GM21367 (cell line): Measurements from ENCODE around the gene LRRTM1.

Experiments used
- ATAC-seq: cut with Tn5 transposase; IDR thresholded peaks from one replicate; pipeline ENCODE4 v1.9.1; 2021; ENCODE audit not compliant: unreplicated experiment

The LRRTM1 gene

DNA sequence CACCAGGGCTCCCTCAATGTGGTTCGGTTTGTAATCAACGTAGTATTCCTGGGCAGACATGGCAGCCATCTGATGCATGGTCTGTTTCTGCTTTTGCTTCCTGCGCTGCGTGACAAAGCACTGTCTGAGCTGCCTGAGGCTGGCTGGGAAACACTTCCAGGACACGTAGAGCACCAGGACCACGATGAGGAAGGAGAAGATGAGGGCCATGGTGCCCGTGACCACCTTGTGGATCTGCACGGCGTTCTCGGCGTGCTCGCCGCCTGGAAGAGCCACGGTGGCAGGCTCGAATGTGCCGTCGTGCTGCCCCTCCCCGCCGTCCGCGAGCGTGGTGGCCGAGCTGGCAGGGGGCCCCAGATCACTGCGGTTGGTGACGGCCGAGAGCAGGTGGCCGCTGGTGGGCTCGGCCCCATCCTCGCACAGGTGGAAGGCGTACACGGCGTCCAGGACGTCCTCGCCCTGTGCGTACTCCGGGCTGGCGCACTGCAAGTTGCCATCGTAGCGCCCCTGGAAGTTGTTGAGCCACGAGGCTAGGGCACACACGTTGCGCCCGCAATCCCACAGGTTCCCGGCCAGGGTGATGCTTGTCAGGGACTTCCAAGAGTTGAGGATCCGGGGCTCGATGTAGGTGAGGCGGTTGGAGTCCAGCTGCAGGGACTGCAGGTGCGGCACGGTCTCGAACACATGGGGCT is 2.1 kb downstream of the LRRTM1 start:
- ATAC-seq: no peak

DNA sequence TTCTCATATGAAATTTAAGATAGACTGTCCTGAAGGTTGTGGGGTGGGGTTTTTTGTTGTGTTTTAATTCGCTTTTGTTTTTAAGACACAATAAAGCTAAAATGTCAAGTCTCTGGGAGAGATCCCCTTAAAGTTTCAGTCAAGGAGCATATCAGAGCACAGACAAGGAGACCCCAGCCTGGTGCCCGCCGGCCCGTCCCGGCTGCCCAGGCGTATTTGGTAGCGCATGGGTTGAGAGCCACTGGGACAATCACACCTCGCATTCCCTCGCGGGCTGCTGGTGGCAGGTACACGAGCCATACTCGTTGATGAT is 2.6 kb downstream of the LRRTM1 start:
- no peak for ATAC-seq

DNA sequence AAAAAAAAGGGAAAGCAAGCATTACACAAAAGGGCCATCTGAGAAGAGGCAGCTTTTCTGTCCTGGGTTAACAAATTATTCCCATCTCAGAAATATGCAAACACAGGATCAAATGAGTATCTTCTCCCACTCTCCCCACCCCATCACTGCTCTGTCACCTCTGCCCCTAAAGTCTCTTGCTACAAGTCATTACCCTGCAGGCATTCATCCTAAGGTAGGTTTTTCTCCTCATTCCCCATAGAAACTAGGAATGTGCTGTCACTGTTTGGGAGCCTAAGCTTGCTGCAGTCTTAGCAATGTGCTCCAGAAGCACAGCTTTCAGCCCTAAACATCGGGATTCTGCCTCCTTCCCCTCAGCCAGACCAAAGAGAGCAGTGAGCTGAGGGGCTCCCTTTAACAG is 3.6 kb downstream of the LRRTM1 start:
- no peak for ATAC-seq

DNA sequence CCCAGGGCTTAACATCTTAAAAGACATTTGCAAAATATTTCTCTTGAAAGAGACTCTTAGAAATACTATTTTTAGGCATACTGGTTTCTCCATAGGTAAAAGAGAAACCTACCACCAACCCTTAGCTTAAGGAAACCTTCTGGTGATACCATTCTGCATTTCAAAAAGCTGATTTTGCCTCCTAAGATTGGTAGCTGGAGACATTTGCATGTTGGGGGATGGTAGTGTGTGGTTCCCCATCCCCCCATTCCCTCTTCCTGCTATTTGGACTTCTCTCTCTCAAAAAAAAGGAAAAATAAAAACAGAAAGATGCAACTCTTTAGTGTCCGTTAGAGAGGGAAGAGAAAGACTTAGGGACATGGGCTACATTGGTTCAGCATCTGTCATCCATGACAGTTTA is 4.2 kb downstream of the LRRTM1 start:
- ATAC-seq: no peak

DNA sequence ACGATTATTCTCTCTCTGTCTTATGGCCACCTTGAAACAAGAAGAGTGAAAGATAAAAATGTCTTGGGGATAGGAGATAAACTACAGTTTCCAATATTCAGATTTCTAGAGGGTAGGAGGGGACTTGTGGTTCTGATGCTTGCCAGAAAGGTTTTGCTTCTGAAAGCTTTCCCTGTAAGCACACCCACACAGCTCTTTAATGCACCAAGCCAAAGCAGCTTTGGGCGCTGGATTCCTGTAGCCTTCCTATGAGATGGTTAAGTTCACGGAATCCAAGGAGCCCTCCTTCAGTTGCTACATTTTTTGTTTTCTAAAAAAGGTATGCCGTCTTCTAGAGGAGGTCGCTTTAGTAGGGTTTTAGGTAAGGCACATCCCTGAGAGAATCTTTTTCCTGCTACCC is 4.9 kb downstream of the LRRTM1 start:
- ATAC-seq: no peak

DNA sequence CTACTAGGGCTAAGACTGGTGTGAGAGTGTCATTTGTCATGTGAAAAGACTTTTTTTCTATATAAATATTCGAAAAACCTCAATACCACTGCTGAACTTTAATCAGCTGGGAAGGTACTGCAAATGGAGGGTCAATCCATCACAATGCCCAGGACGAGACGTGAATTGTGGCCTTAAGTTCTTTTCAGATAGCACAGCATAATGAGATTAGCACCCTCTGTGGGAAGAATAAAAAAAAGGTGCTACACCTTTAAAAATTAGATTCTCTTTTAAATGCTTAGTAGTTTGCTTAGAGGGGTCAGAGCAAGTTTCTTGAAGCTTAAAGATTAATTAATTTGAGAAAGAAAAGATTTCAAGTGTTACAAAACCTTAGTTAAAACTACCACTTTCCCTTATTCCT is 5.6 kb downstream of the LRRTM1 start:
- no peak for ATAC-seq

DNA sequence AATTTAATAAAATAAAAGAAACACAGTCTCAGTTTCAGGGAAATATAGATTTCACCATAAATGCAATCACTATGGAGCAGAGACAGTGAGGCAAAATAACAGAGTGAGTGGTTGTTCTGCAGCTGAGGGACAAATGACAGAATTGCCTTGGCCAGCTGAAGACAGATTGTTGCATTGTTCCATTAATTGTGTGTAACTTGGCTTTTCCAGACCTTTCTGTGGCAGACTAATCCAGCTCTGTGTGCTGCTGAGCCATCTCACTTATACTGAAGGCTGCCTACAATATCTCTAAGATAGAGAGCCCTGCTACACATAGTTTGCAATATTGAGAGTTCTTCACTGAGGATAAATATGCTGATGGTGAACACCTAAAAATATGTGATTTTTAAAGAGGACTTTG is 11.5 kb downstream of the LRRTM1 start:
- no peak for ATAC-seq

DNA sequence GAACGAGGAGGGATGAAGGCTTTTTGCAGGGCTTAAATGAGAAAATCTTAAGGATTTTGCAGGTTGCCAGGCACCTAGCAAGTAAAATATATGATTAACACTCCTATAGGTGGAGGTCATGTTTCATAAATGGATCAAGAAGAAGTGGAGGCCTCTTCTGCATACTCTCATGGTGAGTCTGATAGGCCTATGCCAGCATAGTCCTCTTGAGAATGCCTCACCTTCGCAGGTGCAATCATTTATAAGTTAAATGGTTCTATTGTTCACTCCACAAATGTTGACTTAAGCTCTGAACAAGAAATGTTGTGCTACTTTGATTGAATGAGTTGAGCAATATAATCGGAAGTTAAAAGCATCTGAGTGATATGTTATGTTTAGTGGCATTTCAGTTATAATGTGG is 12.1 kb downstream of the LRRTM1 start:
- no peak for ATAC-seq

DNA sequence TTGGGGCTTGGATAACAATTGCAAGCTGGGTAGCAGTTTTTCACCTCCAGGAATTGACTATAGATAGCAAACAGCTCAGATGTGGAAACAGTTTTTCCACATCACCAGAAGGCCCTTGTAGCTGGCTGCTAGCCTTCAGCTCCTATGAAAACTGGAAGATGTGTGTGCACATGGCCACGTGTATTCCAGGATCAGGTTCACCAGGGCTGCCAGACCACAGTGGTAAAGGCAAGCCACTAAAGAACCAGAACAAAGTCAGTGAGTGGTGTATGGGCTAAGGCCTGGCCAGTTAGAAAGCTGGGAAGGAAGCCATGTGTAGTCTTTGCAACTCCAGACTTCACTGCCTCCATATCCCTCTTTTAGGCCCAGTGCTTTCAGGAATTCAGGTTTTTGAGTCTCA is 12.9 kb downstream of the LRRTM1 start:
- ATAC-seq: no peak

DNA sequence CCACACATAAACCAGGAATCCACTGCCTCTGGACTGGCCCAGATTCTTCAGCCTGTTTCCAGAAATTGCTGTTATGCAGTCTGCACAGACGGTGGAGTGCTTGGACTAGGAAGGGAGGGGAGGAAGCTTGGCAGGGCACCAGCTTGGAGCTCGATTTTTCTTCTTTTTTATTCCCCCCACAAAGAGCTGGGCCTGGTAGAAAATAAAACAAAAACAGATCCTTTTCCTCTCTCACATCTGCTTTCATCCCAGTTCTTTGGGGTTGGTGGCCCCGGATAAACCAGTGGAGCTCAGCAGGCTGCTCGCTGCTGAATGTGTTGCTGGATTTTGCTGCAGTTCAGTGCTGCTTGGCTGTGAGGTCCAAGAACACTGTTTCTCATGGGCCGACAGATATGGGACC is 16.0 kb downstream of the LRRTM1 start:
- no peak for ATAC-seq

DNA sequence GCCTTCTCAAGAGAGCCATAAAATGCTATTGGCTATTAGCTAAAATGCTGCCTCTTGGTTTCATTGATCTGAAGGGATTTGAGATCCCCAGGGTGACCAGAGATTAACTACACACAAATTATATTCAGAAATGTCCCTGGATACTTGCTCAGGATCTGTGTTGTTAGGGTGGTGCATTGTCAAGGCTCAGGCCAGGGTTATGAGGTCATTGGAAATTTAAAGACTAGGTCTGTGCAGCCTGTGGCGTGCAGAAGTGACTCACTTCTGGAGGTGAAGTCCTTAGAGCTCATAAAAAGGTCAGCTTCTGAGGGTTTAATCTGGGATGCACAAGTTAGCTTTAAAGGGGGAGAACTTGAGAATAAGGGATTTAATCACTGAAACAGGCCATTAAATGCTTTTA is 23.5 kb downstream of the LRRTM1 start:
- ATAC-seq: no peak

DNA sequence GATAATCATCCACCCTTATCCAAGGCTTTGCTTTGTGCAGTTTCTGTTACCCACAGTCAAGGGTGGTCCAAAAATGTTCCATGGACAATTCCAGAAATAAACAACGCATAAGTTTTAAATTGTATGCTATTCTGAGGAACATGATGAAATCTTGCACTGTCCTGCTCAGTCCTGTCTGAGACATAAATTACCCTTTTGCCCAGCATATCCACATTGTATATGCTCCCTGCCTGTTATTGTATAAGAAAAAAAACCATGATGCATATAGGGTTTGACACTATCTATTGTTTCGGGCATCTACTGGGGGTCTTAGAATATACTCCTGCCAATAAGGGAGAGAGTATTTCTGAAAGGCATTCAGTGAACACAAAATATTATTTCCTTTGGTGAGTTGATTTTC is 24.0 kb downstream of the LRRTM1 start:
- ATAC-seq: no peak

DNA sequence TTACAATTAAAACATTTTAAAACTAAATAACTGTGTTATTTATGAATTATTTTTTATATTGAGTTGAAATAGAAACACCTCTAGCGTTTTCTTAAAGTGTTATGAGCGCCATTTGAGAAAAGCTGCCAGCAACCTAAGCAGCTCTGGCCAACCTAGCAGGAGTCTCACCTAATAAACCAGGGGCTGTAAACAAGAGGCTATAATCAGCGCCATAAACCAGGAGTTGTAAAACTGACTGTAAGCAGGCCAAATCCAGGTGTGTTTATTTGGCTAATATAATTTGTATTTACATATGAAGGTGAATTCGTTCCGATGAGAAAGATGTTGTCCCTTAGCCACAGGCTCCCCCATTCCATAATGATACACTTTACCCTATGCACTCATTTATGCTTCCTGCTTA is 34.7 kb downstream of the LRRTM1 start:
- no peak for ATAC-seq

DNA sequence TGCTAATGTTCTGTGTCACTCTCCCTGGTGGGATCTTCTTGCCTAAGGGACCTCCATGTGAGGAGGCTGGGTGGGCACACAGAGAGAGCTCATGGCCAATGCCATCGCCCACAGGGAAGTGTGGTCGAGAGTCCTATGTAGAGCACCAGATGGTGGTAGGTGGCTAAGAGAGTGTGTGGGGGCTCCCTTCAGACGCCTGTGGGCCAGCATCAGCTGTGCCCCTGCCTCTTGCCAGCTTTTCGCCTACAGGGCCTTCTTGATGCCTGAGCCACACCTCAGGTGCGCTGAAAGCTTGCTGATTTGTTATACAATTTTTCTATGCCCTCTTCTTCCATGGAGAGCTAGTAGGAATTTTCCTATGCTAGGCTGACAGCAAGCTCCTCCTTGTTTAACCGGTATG is 38.3 kb downstream of the LRRTM1 start:
- ATAC-seq: no peak

DNA sequence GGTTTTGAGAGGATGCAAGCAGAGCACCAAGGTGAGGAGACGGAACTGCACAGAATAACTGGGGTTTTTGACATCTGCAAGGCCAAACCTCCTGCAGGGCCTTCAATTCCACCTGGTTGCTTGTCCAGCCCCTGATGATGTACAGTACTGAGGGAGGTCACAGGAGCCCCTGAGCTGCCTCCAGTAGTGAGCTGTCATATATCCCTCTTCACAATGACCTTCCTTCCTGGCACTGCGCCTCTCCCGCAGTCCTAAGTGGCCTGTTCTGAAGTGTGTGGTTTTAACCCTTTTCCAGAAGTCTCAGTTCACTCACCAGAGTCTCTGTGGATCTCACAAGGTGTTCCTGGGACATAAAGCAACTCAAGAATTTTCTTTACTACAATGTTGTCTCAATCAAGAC is 45.3 kb downstream of the LRRTM1 start:
- no peak for ATAC-seq

DNA sequence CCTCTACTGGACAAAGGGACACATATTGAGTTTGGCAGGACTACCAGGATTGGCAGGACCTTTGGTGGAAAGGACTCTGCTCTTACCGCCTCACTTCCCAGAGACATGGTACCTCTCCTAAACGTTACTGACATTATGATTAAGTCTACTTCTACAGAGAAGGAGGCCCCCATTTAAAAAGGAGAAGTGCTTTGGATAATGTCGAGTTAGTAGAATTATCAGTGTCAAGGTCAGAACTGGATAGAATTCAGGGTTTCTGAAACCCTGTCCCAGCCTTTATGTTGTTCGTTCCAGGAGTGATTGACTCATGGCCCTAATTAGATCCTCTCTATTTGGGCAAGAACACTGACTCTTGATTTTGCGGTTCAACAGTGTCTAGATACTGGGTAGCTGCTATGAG is 45.8 kb downstream of the LRRTM1 start:
- ATAC-seq: no peak

DNA sequence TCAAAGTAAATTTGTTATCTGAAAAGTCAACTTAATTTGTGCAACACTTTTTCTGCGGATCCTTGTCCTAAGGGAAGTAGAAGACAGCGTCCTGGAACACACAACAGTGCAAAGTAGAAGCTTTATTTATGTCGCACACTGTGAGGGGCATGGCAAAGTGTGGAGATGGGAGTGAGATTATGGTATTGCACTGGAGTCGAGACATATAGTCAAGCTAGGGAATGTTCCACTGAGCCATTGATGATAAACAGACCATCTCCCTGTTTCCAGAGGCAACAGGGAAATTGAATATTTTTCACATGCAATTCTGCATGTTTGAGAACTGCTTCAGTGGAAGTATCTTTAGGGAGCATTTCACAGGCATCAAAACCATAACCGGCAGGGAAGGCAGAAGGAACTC is 46.2 kb downstream of the LRRTM1 start:
- ATAC-seq: no peak

DNA sequence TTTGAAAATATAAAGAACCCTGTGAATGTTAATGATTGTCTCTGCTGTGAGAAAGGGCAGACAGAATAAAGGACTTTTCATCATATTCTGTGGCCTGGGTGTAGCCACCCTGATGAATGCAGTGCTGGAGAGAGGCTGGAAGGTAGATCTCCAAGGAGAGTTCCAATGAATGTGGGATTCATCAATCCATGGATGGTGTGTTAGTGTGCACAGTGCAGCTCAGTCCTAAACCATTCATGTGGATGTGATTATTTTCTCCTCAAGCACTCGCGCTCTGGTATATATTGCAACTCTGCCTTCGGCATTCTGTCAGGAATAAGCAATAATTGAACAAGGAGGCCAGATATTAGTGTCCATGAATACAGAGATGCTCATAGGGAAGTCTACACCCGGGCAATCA is 47.1 kb downstream of the LRRTM1 start:
- no peak for ATAC-seq

DNA sequence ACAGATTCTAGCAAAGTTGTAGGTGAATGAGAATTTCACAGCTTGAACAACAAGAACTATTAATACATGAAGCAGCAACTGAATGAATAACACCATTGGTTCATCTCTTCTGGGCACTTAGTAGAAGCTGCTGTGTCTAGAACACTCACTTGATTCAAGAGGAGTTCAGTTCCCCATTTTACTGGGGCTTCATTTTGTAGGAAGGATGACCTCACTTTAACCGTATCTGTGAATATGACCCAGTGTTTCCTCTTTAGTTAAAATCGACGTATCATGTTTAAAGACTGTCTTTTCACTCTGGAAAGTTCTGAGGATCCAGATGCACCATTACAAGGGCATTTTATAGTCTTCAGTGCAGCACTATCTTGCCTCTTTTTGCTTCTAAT is 47.8 kb downstream of the LRRTM1 start:
- no peak for ATAC-seq

DNA sequence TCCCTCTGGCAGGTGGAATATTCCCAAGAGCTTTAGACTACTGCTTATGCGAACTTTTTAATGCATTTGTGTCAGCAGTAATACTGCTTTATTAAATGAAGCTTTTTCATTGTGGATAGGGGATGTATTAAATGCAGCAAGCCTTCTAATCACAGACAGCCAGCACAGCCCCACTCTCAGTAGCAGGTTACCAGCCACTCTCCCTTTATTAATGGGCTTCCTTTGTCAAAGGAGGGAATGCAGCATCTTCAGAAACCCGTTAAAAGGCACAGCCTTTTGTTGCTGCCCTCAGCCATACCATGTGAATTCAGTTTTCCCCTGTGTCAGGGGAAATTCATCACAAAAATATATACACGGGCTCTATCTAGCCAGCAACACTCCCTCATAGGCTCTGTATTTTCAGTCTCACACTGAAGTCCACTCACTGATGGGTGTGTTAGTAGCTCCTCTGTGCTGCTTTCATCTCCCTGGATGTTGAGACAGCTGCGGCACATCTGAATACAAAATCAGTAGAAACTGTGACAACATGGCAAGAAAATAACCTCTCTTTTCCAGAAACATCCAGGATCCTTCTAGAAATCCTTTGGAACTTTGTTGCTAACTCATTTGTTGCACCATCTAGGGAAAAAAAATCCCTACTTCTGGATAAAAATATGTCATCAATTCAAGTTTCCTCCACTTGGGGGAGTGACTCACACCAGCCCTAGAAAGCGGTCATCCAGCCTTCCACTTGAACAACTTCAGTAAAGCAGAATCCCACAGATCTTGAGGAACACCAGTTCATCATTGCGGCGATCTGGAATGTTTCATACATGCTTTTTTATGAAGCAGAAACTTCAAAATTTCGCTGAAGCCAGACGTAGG is 48.4 kb downstream of the LRRTM1 start:
- no peak for ATAC-seq

DNA sequence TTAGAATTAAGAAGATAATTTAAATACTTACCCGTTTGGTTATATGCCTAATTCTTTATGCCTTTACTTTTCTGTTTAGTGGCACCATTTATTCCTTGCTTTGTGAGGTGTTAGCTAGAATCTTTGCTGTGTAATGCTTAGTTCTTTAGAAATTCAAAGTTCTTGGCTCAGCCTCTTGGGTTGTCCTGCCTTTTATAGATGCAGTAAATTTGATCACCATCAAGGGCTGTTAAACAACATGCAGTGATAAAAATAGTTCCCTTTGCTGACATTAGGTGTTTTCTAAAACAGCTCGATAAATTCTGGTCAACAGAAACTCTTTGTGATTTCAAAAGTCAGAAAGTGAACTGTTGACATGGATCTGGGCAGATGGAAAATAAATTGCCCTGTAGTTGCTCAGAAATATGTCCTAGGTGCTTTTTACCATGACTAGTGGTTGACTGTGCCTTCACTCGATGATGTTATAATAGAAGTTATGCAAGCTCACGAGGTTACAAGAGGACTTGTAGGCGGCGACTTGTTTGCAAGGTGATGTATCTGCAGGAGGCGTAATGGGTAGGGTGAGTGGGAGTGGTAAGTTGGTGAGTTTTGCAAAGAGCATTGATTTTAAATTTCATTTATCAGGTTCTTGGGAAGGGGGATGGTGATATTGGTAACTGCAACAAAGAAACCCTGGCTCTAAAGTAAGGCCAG is 52.1 kb downstream of the LRRTM1 start:
- no peak for ATAC-seq
